Activated T-helper 2 cell treated with anti-CD3 and anti-CD28 coated beads, Interferon-gamma antibody, Interleukin-2, Interleukin-4, amounts not matched to agents 10 μg/mL and 5 μg/mL and 100 μg/mL, durations not matched to agents 14 hours and 24 hours and 36 hours (primary cell): ENCODE measurements around the gene B4GALT6. TPM values are rescaled to one million over a fixed set of nuclear protein-coding genes. Genes with fewer than 3 reads are reported as not detected.

Source experiments
- DNase-seq: peaks from one replicate; pipeline ENCODE4 v3.0.0; 2021; ENCODE audit warnings: low spot score
- H3K27ac Mint-ChIP-seq: one replicate; pipeline ENCODE4 v1.8.0; 2021; ENCODE audit warnings: mixed read lengths
- H3K27me3 Mint-ChIP-seq: one replicate; pipeline ENCODE4 v1.8.0; 2021; ENCODE audit warnings: low read depth, mixed read lengths
- H3K36me3 Mint-ChIP-seq: one replicate; pipeline ENCODE4 v1.8.0; 2021; ENCODE audit warnings: low read depth, mixed read lengths
- H3K4me1 Mint-ChIP-seq: one replicate; pipeline ENCODE4 v1.8.0; 2021; ENCODE audit warnings: low read depth, mixed read lengths
- H3K4me3 Mint-ChIP-seq: one replicate; pipeline ENCODE4 v1.8.0; 2021; ENCODE audit warnings: low read depth, mild to moderate bottlenecking, moderate library complexity, mixed read lengths
- H3K9me3 Mint-ChIP-seq: one replicate; pipeline ENCODE4 v1.8.0; 2021; ENCODE audit warnings: mixed read lengths
- intact Hi-C: fragments of 100-400 bp; cut with micrococcal nuclease; formaldehyde crosslinking; loops from one replicate; pipeline ENCODE4 v1.15.1; 2023
- total RNA-seq: library from RNA; stranded (reverse); gene quantifications from 2 replicates; pipeline ENCODE4 v1.2.3, GENCODE V29; 2022

The B4GALT6 gene
- total RNA-seq, 1 donor from 2014 or later, result 4.2 TPM

DNA sequence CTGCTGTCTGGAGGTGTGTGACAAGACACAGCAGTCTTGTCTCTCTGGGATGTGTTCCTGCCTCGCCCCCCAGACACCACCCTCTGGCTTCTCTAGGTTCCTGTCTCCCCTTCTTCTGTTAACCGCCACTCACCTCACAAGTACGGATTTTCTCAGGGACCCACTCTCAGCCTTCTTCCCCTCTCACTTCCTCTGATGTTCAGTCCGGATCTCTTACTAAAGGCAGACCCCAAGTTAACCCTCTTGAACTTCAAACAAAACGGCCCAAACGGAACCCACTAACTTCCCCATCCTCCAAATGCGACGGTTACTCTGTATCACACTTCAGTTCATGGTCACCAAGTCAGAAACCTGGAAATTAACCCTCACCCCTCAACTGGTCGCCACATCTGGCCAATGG, 32.0 kb downstream of the B4GALT6 start:
- H3K9me3 Mint-ChIP-seq, result no peaks in the 10 kb centered on the region
- H3K27ac Mint-ChIP-seq, result no peak overlapping the region
- no peak for DNase-seq
- no peak overlapping the region for H3K4me3 Mint-ChIP-seq
- no peaks in the 10 kb centered on the region for H3K36me3 Mint-ChIP-seq
- H3K4me1 Mint-ChIP-seq, result peaks cover 16% of the 10 kb centered on the region
- peaks cover 24% of the 10 kb centered on the region for H3K27me3 Mint-ChIP-seq
- intact Hi-C loops, result no loop called here

DNA sequence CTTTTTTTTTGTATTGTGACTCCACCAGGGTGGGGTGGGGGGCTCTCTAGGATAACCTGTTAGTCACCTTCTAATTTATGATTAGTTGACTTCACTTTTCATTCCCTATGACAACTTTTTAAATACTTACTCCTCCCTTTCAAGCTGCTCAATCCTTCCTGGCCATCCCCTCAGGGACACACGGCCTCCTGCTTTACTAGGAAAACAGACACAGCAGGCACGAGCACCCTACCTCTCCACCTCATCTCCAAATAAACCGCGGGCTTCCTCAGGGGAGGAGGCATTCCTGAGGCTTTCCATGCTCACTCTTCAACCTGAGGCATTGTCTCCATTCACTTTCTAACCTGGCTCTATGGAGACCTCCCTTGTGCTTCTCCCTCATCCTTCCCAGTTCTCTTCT, 33.0 kb downstream of the B4GALT6 start:
- no peak overlapping the region for H3K4me3 Mint-ChIP-seq
- intact Hi-C loops, result no loop called here
- H3K27me3 Mint-ChIP-seq, result peaks cover 24% of the 10 kb centered on the region
- peaks cover 21% of the 10 kb centered on the region for H3K4me1 Mint-ChIP-seq
- H3K9me3 Mint-ChIP-seq, result no peaks in the 10 kb centered on the region
- H3K36me3 Mint-ChIP-seq, result no peaks in the 10 kb centered on the region
- H3K27ac Mint-ChIP-seq, result no peak overlapping the region
- DNase-seq, result no peak

DNA sequence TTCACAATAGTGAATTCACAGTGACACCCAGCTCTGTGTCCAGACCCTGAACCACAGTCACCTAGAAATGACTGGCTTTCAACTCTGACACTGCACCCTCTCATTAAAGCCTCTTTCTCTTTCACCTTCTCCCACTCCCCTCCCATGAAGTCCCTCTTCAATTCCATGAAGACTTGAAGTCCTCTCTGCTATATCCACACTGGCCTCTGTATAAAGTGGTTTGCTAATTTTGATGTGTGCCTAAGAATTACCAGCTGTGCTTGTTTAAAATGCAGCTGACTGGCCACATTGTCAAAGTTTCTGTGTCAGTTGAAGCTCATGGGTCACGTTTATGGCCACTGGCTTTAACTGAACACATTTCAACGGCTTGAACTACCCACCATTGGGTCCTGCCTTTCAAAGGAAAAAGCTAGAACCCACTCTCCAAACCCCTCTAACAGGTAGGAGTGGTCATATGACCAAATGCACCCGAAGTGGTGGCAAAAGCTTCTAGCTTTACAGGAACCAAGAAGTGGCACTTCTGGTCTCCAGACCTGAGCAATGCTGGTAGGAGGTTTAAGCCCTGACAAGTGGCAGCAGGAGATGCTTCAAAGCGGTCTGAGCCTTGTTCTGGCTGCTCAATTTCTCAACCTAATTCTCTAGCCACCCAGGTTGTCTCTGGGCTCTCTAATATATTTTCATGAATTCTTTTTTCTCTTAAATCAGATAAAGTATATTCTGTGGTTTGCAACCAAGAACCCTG, 34.2 kb downstream of the B4GALT6 start:
- no peak for DNase-seq
- no peaks in the 10 kb centered on the region for H3K36me3 Mint-ChIP-seq
- intact Hi-C loops, result loop anchor here (1.0 to 5.0 kb wide), 3 partner anchors 9 to 32 kb away; partner anchors contain the start of gene B4GALT6
- H3K9me3 Mint-ChIP-seq, result no peaks in the 10 kb centered on the region
- no peak overlapping the region for H3K4me3 Mint-ChIP-seq
- peaks cover 27% of the 10 kb centered on the region for H3K4me1 Mint-ChIP-seq
- H3K27me3 Mint-ChIP-seq, result peaks cover 24% of the 10 kb centered on the region
- no peak overlapping the region for H3K27ac Mint-ChIP-seq

- intact Hi-C loops, result loop anchor here (2.0 to 5.0 kb wide), 2 partner anchors 15 to 33 kb away; partner anchors contain the start of gene B4GALT6
- Mint-ChIP-seq H3K4me3 (no peak overlapping the region), H3K9me3 (no peaks in the 10 kb centered on the region), H3K27me3 (peaks cover 25% of the 10 kb centered on the region), H3K36me3 (no peaks in the 10 kb centered on the region), H3K4me1 (peaks cover 27% of the 10 kb centered on the region), H3K27ac (no peak overlapping the region)
- no peak for DNase-seq
Observed at GRCh38 chr18:31649449-31649848, 34.9 kb downstream of the B4GALT6 start.

GRCh38 chr18:31648966-31649429, 35.4 kb downstream of the B4GALT6 start:
- intact Hi-C loops, result loop anchor here (2.0 to 5.0 kb wide), 2 partner anchors 14 to 33 kb away; partner anchors contain the start of gene B4GALT6
- Mint-ChIP-seq H3K27me3 (peaks cover 25% of the 10 kb centered on the region), H3K4me1 (peaks cover 27% of the 10 kb centered on the region), H3K4me3 (no peak overlapping the region), H3K36me3 (no peaks in the 10 kb centered on the region), H3K9me3 (no peaks in the 10 kb centered on the region), H3K27ac (no peak overlapping the region)
- DNase-seq, result no peak

DNA sequence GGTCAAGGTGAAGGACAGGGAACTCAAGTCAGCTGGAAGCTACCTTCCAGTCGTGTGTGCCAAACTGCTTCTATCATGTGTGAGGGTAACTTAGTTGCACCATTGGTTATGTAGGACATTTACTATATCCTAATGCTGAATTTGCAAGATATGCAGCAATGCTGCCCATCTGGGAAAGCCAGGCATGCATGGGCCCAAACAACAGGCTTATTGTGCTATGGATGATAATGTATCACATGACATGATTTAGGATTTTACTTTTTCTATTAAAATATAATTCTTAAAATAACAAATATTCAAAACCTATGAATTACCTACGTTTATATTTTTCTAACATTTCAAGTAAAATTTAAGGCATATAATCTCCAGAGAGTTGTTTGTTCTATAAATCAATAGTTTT, 35.9 kb downstream of the B4GALT6 start:
- no peak for DNase-seq
- Mint-ChIP-seq H3K4me1 (peaks cover 27% of the 10 kb centered on the region), H3K36me3 (no peaks in the 10 kb centered on the region), H3K4me3 (no peak overlapping the region), H3K9me3 (no peaks in the 10 kb centered on the region), H3K27ac (no peak overlapping the region), H3K27me3 (peaks cover 22% of the 10 kb centered on the region)
- intact Hi-C loops, result loop anchor here (2.0 to 5.0 kb wide), 2 partner anchors 14 to 34 kb away; partner anchors contain the start of gene B4GALT6

- Mint-ChIP-seq H3K4me3 (no peak overlapping the region), H3K27ac (no peak overlapping the region)
Observed at GRCh38 chr18:31647127-31647753, 37.1 kb downstream of the B4GALT6 start.

DNA sequence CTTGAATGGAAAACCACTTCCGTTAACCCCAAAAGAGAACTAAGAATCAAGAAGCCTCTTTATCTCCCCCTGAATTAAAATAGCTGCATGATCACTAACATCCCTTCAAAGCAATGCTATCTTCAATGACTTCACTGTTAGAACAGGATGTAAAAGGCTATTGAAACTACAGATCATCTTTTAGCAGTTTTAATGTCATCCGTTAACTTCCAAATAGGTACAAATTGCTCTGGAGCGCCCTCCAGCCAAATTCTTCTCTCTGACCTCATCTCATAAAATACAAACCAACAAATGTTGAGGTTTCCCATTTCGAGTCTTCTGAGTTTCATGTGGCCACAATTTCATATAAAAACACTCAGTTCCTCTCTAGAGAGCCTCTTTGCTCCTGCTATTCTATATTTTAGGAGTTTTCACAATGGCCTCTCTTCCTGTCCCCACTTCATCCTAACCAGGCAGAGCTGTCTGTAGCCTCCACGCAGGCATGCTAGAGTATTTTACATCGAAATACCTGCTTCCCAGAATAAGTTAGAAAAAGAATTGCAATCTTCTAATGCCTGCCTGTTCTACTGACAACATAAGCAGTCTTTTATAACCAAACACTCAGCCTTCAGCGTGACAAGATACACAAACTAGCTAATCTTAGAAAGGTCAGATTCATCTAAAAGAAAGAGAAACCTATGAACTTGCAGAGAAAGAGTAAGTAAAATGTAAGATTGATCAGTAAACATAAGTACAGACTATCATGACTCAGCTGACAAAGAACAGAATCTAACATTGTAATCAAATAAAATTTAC, 37.9 kb downstream of the B4GALT6 start:
- no peaks in the 10 kb centered on the region for H3K36me3 Mint-ChIP-seq
- H3K4me1 Mint-ChIP-seq, result peaks cover 27% of the 10 kb centered on the region
- DNase-seq, result no peak
- H3K4me3 Mint-ChIP-seq, result no peak overlapping the region
- intact Hi-C loops, result loop anchor here (1.0 to 5.0 kb wide), 2 partner anchors 13 to 36 kb away; partner anchors contain the start of gene B4GALT6
- no peak overlapping the region for H3K27ac Mint-ChIP-seq
- H3K9me3 Mint-ChIP-seq, result no peaks in the 10 kb centered on the region
- H3K27me3 Mint-ChIP-seq, result peaks cover 14% of the 10 kb centered on the region

More at GRCh38 chr18:31647127-31647753, 37.1 kb downstream of the B4GALT6 start:
- Mint-ChIP-seq H3K9me3 (no peaks in the 10 kb centered on the region), H3K27me3 (peaks cover 12% of the 10 kb centered on the region), H3K36me3 (no peaks in the 10 kb centered on the region), H3K4me1 (peaks cover 27% of the 10 kb centered on the region)
- intact Hi-C loops, result loop anchor here (5.0 kb wide), 1 partner anchor 35 kb away; the partner anchor contains the start of gene B4GALT6
- DNase-seq, result no peak

GRCh38 chr18:31645411-31645810, 39.0 kb downstream of the B4GALT6 start:
- no peaks in the 10 kb centered on the region for H3K9me3 Mint-ChIP-seq
- DNase-seq, result no peak
- no peak overlapping the region for H3K27ac Mint-ChIP-seq
- peaks cover 15% of the 10 kb centered on the region for H3K27me3 Mint-ChIP-seq
- intact Hi-C loops, result loop anchor here (5.0 kb wide), 1 partner anchor 37 kb away; the partner anchor contains the start of gene B4GALT6
- no peaks in the 10 kb centered on the region for H3K36me3 Mint-ChIP-seq
- peaks cover 23% of the 10 kb centered on the region for H3K4me1 Mint-ChIP-seq
- no peak overlapping the region for H3K4me3 Mint-ChIP-seq

- Mint-ChIP-seq H3K27ac (no peak overlapping the region), H3K4me3 (no peak overlapping the region), H3K4me1 (peaks cover 12% of the 10 kb centered on the region), H3K9me3 (no peaks in the 10 kb centered on the region), H3K27me3 (peaks cover 16% of the 10 kb centered on the region), H3K36me3 (no peaks in the 10 kb centered on the region)
- DNase-seq, result no peak
- intact Hi-C loops, result no loop called here
Observed at GRCh38 chr18:31643003-31643402, 41.4 kb downstream of the B4GALT6 start.

- Mint-ChIP-seq H3K4me3 (no peak overlapping the region), H3K27me3 (peaks cover 20% of the 10 kb centered on the region), H3K36me3 (no peaks in the 10 kb centered on the region), H3K27ac (no peak overlapping the region), H3K9me3 (peaks cover 3% of the 10 kb centered on the region), H3K4me1 (peaks cover 21% of the 10 kb centered on the region)
- no peak for DNase-seq
- intact Hi-C loops, result no loop called here
Observed at GRCh38 chr18:31637445-31637844, 46.9 kb downstream of the B4GALT6 start.

GRCh38 chr18:31636387-31636786, 48.0 kb downstream of the B4GALT6 start:
- Mint-ChIP-seq H3K27ac (no peak overlapping the region), H3K9me3 (peaks cover 3% of the 10 kb centered on the region), H3K4me3 (no peak overlapping the region), H3K27me3 (peaks cover 12% of the 10 kb centered on the region), H3K36me3 (no peaks in the 10 kb centered on the region), H3K4me1 (peaks cover 21% of the 10 kb centered on the region)
- intact Hi-C loops, result no loop called here
- no peak for DNase-seq
